Osteocyte (in vitro differentiated cells): ENCODE data around the gene KCNJ12. TPM values are rescaled to one million over a fixed set of nuclear protein-coding genes. Genes with fewer than 3 reads are reported as not detected.
"Not testable (repeated sequence)": the region's sequence is repeated elsewhere in the genome, so short reads cannot be mapped to it uniquely, and the experiment has no call there.

Experiments
- DNase-seq: peaks from one replicate; pipeline ENCODE4 v3.0.0; 2021; ENCODE audit warnings: mixed read lengths; ENCODE audit not compliant: unreplicated experiment; ENCODE audit errors: extremely low spot score
- H3K27ac Mint-ChIP-seq: one replicate; pipeline ENCODE4 v1.8.0; 2021; ENCODE audit warnings: mild to moderate bottlenecking, mixed read lengths; ENCODE audit not compliant: unreplicated experiment
- H3K27me3 Mint-ChIP-seq: one replicate; pipeline ENCODE4 v1.8.0; 2021; ENCODE audit warnings: mixed read lengths; ENCODE audit not compliant: unreplicated experiment
- H3K36me3 Mint-ChIP-seq: one replicate; pipeline ENCODE4 v1.8.0; 2021; ENCODE audit warnings: mixed read lengths; ENCODE audit not compliant: unreplicated experiment
- H3K4me1 Mint-ChIP-seq: one replicate; pipeline ENCODE4 v1.8.0; 2021; ENCODE audit warnings: mixed read lengths; ENCODE audit not compliant: unreplicated experiment
- H3K4me3 Mint-ChIP-seq: one replicate; pipeline ENCODE4 v1.8.0; 2021; ENCODE audit warnings: mild to moderate bottlenecking, moderate library complexity, mixed read lengths; ENCODE audit not compliant: unreplicated experiment
- H3K9me3 Mint-ChIP-seq: one replicate; pipeline ENCODE4 v1.8.0; 2021; ENCODE audit warnings: mixed read lengths; ENCODE audit not compliant: unreplicated experiment
- total RNA-seq: library from RNA; stranded (reverse); gene quantifications from 2 replicates; pipeline ENCODE4 v1.2.1, GENCODE V29; 2021

KCNJ12 gene
- total RNA-seq, 1 donor from 2014 or later: 2.3 TPM

GRCh38 chr17:21406616-21407404, 30.7 kb downstream of the KCNJ12 start:
- DNase-seq, H3K4me3 Mint-ChIP-seq, H3K27ac Mint-ChIP-seq: not testable (repeated sequence)

GRCh38 chr17:21407752-21408151, 31.6 kb downstream of the KCNJ12 start:
- not testable (repeated sequence) for H3K36me3 Mint-ChIP-seq, DNase-seq, H3K4me3 Mint-ChIP-seq, H3K27me3 Mint-ChIP-seq, H3K9me3 Mint-ChIP-seq, H3K27ac Mint-ChIP-seq
- H3K4me1 Mint-ChIP-seq: peaks cover 21% of the 10 kb centered on the region

More at GRCh38 chr17:21406616-21407404, 30.7 kb downstream of the KCNJ12 start:
- H3K4me1 Mint-ChIP-seq: peaks cover 28% of the 10 kb centered on the region
- H3K36me3 Mint-ChIP-seq, H3K27me3 Mint-ChIP-seq, H3K9me3 Mint-ChIP-seq: not testable (repeated sequence)

GRCh38 chr17:21408224-21408623, 32.1 kb downstream of the KCNJ12 start:
- H3K4me1 Mint-ChIP-seq: peaks cover 21% of the 10 kb centered on the region
- H3K4me3 Mint-ChIP-seq, H3K27me3 Mint-ChIP-seq, H3K27ac Mint-ChIP-seq, H3K36me3 Mint-ChIP-seq, H3K9me3 Mint-ChIP-seq, DNase-seq: not testable (repeated sequence)

GRCh38 chr17:21408766-21409300, 32.7 kb downstream of the KCNJ12 start:
- not testable (repeated sequence) for H3K36me3 Mint-ChIP-seq, DNase-seq, H3K9me3 Mint-ChIP-seq, H3K27ac Mint-ChIP-seq, H3K27me3 Mint-ChIP-seq, H3K4me3 Mint-ChIP-seq
- H3K4me1 Mint-ChIP-seq: peaks cover 20% of the 10 kb centered on the region

- H3K4me1 Mint-ChIP-seq: peaks cover 17% of the 10 kb centered on the region
- not testable (repeated sequence) for H3K27ac Mint-ChIP-seq, H3K27me3 Mint-ChIP-seq, DNase-seq, H3K9me3 Mint-ChIP-seq, H3K4me3 Mint-ChIP-seq, H3K36me3 Mint-ChIP-seq
These were observed 33.2 kb downstream of the KCNJ12 start for GRCh38 chr17:21409388-21409787.

- H3K9me3 Mint-ChIP-seq, DNase-seq, H3K27me3 Mint-ChIP-seq, H3K27ac Mint-ChIP-seq, H3K36me3 Mint-ChIP-seq, H3K4me3 Mint-ChIP-seq: not testable (repeated sequence)
- peaks cover 17% of the 10 kb centered on the region for H3K4me1 Mint-ChIP-seq
These were observed 33.8 kb downstream of the KCNJ12 start for GRCh38 chr17:21409971-21410370.

GRCh38 chr17:21410371-21410770, 34.2 kb downstream of the KCNJ12 start:
- not testable (repeated sequence) for H3K36me3 Mint-ChIP-seq, H3K4me3 Mint-ChIP-seq, H3K27me3 Mint-ChIP-seq, DNase-seq, H3K9me3 Mint-ChIP-seq
- peak overlapping the region; percentile 81 for H3K27ac Mint-ChIP-seq
- peaks cover 17% of the 10 kb centered on the region for H3K4me1 Mint-ChIP-seq

- DNase-seq: peak; percentile 90
- Mint-ChIP-seq H3K27ac (peak overlapping the region; percentile 81), H3K4me1 (peaks cover 17% of the 10 kb centered on the region)
- not testable (repeated sequence) for H3K4me3 Mint-ChIP-seq, H3K27me3 Mint-ChIP-seq, H3K36me3 Mint-ChIP-seq, H3K9me3 Mint-ChIP-seq
These were observed 34.9 kb downstream of the KCNJ12 start for GRCh38 chr17:21410906-21411678.

GRCh38 chr17:21411679-21412205, 35.6 kb downstream of the KCNJ12 start:
- H3K4me1 Mint-ChIP-seq: peaks cover 17% of the 10 kb centered on the region
- not testable (repeated sequence) for H3K36me3 Mint-ChIP-seq, H3K27me3 Mint-ChIP-seq, H3K4me3 Mint-ChIP-seq, DNase-seq, H3K9me3 Mint-ChIP-seq
- H3K27ac Mint-ChIP-seq: peak overlapping the region; percentile 38

GRCh38 chr17:21412207-21412681, 36.1 kb downstream of the KCNJ12 start:
- Mint-ChIP-seq H3K4me1 (peaks cover 20% of the 10 kb centered on the region), H3K27ac (peak overlapping the region; percentile 38)
- H3K27me3 Mint-ChIP-seq, DNase-seq, H3K9me3 Mint-ChIP-seq, H3K4me3 Mint-ChIP-seq, H3K36me3 Mint-ChIP-seq: not testable (repeated sequence)

- not testable (repeated sequence) for H3K27ac Mint-ChIP-seq, H3K9me3 Mint-ChIP-seq, H3K4me3 Mint-ChIP-seq, H3K36me3 Mint-ChIP-seq, DNase-seq, H3K27me3 Mint-ChIP-seq
- H3K4me1 Mint-ChIP-seq: peaks cover 20% of the 10 kb centered on the region
These were observed 37.6 kb downstream of the KCNJ12 start for GRCh38 chr17:21413570-21414279.
